ENCODE results near the gene NRG3. TPM values are rescaled to one million over a fixed set of nuclear protein-coding genes. Genes with fewer than 3 reads are reported as not detected.

Gene NRG3
- total and polyA plus RNA-seq, 12 donors = 0.03 to 0.73 (median 0.13) TPM; not detected in 5

DNA sequence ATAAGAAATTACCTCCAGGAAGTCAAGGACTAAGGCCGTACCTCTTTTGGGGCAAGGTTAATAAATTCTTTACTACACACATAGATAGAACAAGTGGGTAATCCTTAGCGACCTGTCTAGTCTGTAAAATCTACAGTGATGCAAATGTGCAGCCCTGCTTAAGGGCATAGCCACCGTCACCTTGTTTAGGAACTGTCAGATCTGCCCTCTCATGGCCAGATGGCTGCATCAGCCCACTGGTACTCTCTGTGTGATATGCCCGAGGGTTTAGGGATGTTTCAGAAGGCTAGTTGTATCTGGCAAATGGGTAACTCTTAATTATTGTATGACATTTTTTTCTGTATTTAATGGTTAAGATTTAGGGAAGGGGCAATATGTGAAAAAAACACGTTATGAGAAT is 74.3 kb downstream of the NRG3 start:
- H3K9me3 ChIP-seq = peaks cover 0 to 8% (median 0%) of the 10 kb centered on the region in 11 donors
- H3K27me3 ChIP-seq = no peaks in the 10 kb centered on the region
- intact Hi-C loops (cut with DNase I) = no loop called here
- H3K27ac ChIP-seq = no peak overlapping the region
- 78 to 81% methylated on average over 5 of the region's 5 CpGs for WGBS, 2 donors
- ATAC-seq (no peak), DNase-seq (no peak)
- H3K36me3 ChIP-seq = no peaks in the 10 kb centered on the region
- H3K4me3 ChIP-seq = no peak overlapping the region
- H3K4me1 ChIP-seq = no peaks in the 10 kb centered on the region
- no peak for TF ChIP-seq CTCF (IDR thresholded peaks at IDR 0.05)

DNA sequence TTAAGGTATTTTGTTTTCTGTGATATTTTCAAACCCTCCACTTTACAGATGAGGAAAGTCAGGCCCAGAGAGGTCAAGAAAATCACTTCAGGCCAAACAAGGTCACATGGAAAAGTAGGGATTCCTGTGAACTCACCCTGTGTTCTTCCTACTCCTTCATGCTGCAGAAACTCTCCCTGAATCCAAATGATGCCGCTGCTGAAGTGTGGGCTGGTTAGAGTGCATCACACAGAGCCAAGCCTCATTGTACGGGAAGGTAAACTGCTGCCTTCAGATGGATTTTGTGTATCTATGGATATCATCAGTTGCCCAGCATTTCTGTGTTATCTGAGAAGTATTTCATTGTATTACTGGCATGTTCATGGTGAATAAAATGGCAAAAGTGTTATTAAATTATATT is 75.4 kb downstream of the NRG3 start:
- intact Hi-C loops (cut with DNase I) = no loop called here
- Histone ChIP-seq H3K36me3 (no peaks in the 10 kb centered on the region), H3K27me3 (no peaks in the 10 kb centered on the region), H3K4me3 (no peak overlapping the region), H3K4me1 (no peaks in the 10 kb centered on the region), H3K9me3 (peaks cover 0 to 8% (median 0%) of the 10 kb centered on the region in 11 donors), H3K27ac (no peak overlapping the region)
- ATAC-seq (no peak), DNase-seq (no peak)
- WGBS, 2 donors = 85 to 90% methylated on average over 2 of the region's 2 CpGs
- TF ChIP-seq CTCF (IDR thresholded peaks at IDR 0.05) = no peak

DNA sequence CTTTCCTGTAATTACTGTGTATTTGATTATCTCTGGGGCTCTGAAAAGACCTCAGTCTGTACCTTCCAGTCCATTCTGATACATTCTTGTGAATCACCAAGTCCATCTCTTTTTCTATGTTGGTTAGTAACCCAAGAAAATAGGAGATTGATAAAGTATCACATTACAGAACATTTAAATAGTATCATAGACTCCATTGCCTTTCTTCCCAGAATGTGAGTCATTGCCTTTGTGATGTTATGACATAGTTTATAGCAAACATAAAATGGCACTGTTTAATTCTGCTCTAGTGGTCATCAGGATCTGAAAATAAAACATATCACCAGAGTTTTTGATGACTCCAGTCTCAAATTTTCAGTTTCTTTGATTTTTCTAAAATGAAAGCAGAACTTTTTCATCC is 78.4 kb downstream of the NRG3 start:
- Histone ChIP-seq H3K27ac (no peak overlapping the region), H3K4me3 (no peak overlapping the region), H3K27me3 (no peaks in the 10 kb centered on the region), H3K36me3 (no peaks in the 10 kb centered on the region), H3K9me3 (peaks cover 0 to 4% (median 0%) of the 10 kb centered on the region in 11 donors), H3K4me1 (no peaks in the 10 kb centered on the region)
- intact Hi-C loops (cut with DNase I) = no loop called here
- DNase-seq = no peak
- no peak for ATAC-seq
- TF ChIP-seq CTCF (IDR thresholded peaks at IDR 0.05) = no peak

DNA sequence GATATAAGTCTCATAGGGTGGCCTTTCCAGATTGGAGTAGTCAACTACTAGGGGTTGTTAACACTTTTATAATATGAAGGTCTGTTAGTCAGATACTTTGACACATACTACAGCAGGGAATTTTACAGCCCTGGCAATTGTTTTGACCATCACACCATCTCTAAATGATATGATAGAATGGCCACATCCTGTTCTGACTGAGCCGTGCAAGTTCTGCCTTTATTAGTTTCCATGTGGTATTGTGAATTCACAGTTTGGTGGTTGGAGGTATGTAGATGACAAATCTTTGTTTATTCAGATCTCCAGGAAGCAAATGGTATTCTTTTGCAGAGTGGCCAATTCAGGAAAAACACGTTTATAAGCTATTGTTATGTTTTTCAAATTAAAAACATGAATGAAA is 83.0 kb downstream of the NRG3 start:
- 25 to 38% methylated on average over 2 of the region's 2 CpGs for WGBS, 2 donors

More for the DNA sequence above, 83.0 kb downstream of the NRG3 start:
- intact Hi-C loops (cut with DNase I) = no loop called here
- Histone ChIP-seq H3K36me3 (no peaks in the 10 kb centered on the region), H3K4me1 (no peaks in the 10 kb centered on the region), H3K9me3 (peaks cover 0 to 5% (median 0%) of the 10 kb centered on the region in 11 donors), H3K27ac (no peak overlapping the region), H3K27me3 (no peaks in the 10 kb centered on the region), H3K4me3 (no peak overlapping the region)
- no peak for DNase-seq
- no peak for ATAC-seq
- no peak for TF ChIP-seq CTCF (IDR thresholded peaks at IDR 0.05)

Measured in heart right ventricle (tissue), 16 donors.